Left colon (tissue), 2 donors: Measurements from ENCODE around the gene BCAS1. TPM values are rescaled to one million over a fixed set of nuclear protein-coding genes. Genes with fewer than 3 reads are reported as not detected.
A peak's percentile ranks its signal among the peaks of the same experiment; 100 is the strongest.

Experiments used
- ATAC-seq: fragments of 200-7000 bp; cut with Tn5 transposase; one replicate; pipeline ENCODE4 v1.9.1; 2020; ENCODE audit warnings: mild to moderate bottlenecking, moderate library complexity
- DNase-seq, 2 donors: peaks; one replicate each; pipeline ENCODE4 v3.0.0-alpha.2; 2020
- intact Hi-C, 2 donors: fragments of 100-400 bp; cut with DNase I in 1 of 2; cut with micrococcal nuclease in 1 of 2; formaldehyde crosslinking; loops; one replicate each; pipeline versions ENCODE4 v1.11.2 to v1.14.0; 2022; cut with DNase I, micrococcal nuclease
- total RNA-seq, 2 donors: library from RNA; stranded (reverse); fragmentation: NEBNext Ultra II Directional; extraction: Animal tissue kit (Norgen Biotek cat#: 25700); gene quantifications; one replicate each; pipeline ENCODE4 v1.2.1, GENCODE V29; 2021
- donor health status: DM: no; HTN: no; CAD: no.
- donor health status: DM: yes; HTN: yes; CAD: no.

Gene BCAS1
- total RNA-seq, 2 donors from 2014 or later, result 149 to 152 TPM

DNA sequence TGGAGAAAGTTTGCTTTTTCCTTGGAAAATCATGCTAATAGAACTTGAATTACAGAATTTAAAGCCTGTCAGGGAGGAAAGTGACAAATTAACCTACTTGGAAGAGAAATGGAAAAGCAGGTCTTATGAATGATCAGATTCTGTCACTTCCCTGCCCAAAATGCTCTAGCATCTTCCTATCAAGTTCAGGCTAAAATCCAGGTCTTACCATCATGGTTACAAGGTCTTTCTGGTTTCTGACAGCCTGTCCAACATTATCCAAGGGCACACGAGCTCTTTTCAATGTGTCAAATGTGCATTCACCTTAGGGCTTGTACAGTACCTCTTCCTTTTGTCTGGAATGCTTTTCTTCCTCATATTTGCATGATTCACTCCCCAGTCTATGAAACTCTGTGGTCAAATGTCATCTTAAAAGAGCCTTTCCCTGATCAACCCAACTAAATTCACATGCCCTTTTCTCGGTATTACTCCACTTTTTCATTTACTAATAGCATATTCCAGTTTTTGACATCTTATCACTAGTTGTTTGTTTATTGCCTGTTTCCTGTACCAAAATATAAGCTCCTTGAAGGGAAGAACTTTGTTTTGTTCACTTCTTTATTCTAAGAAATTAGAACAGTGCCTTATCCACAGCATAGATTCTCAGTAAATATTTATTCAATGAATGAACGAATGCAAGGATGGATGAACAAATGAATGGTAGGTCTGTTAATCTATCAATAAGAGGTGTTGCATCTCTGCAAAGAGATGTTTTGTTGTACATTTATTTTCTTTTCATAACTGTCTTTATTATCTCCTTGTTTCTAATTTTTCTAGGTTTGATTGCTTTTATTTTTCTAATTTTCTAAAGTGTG, 139.5 kb downstream of the BCAS1 start:
- intact Hi-C loops, result no loop called here
- ATAC-seq (no peak), DNase-seq (no peak)

DNA sequence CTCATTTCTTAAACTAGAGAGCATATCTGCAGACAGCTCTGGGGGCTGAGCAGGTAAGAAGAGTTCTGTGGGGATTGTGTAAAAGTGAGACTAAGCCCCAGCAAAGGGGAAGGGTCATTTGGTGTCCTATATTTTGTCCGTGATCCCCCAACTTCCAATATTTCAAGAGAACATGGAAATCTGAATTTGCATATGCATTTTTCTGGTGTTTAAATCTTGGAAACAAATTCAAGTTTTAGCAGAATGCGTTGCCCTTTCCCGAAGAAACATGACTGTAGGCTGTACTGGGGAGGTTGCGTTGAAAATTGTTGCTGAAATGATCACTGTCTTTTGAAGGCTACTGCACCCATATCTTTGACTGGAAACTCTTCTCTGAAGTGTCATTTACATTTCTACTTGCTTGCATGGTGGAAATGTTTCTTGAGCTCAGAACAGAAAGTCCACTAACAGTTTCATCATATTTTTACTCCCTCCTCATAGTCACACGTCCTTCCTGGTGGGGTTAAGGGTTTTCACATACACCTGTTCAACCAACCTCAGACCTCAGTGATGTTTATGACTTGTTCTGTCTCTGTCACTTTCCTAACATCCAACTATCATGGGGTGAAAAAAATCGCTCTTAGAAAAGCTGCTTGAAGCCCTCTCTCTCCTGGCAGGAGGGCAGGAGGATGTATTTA, 140.3 kb downstream of the BCAS1 start:
- intact Hi-C loops, result no loop called here
- ATAC-seq (no peak), DNase-seq (no peak)

DNA sequence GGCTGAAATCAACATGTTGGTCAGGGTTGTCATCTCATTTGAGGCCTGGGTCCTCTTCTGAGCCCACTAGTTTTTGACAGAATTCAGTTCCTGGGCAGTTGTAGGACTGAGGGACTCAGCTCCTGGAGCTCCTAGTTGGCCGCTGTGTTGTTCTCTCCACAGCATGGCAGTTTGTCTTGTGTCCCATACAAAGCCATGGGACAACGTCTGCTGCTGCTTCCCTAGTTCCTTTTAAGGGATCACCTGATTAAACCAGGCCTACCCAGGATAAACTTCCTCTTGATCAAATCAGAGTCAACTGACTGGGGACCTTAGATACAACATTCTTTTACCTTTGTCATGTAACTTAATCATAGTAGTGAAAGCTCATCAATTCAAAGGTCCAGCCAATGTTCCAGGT, 141.0 kb downstream of the BCAS1 start:
- intact Hi-C loops, result no loop called here

DNA sequence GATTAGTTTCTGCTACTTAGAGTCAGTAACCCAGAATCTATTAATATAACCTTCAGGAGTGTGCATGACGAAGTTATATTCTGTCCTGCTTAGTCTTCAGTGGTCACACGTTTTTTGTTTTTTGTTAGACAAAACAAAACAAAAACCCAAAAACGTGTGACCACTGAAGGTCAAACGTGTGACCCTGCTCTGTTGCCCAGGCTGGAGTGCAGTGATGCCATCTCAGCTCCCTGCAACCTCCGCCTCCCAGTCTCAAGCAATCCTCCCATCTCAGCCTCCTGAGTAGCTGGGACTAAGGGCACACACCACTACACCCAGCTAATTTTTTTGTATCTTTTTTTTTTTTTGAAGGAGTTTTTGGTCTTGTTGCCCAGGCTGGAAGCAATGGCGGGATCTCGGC, 142.4 kb downstream of the BCAS1 start:
- DNase-seq (no peak), ATAC-seq (no peak)
- intact Hi-C loops, result no loop called here

More for the DNA sequence above, 141.0 kb downstream of the BCAS1 start:
- DNase-seq (no peak), ATAC-seq (no peak)

DNA sequence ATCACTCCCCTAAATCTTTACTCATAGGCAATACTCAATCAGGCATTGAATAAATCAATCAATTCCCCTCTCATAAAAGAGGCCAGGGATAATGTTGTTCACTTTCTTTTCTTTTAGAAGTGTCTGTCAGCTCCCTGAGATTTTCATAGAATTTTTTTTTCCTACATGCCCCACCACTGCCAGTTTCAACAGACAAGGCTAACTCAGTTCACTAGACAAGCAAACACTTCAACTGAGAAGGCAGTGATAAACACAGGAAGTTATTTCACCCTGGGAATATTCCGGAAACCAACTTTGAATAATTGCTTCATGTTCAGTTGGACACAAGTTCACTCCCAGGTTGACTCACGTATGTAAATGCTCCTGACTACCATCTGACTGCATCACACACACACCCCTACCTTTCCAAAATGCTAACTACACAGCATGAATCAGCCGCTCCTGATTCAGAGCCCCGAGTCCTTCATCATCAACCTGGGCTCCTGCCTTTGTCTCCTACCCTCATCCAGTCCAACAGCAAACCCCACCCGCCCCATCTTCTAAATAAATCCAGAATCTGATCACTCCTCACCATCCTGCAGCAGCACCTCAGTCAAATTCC, 143.9 kb downstream of the BCAS1 start:
- intact Hi-C loops, result no loop called here
- DNase-seq (no peak), ATAC-seq (peak; percentile 83)

DNA sequence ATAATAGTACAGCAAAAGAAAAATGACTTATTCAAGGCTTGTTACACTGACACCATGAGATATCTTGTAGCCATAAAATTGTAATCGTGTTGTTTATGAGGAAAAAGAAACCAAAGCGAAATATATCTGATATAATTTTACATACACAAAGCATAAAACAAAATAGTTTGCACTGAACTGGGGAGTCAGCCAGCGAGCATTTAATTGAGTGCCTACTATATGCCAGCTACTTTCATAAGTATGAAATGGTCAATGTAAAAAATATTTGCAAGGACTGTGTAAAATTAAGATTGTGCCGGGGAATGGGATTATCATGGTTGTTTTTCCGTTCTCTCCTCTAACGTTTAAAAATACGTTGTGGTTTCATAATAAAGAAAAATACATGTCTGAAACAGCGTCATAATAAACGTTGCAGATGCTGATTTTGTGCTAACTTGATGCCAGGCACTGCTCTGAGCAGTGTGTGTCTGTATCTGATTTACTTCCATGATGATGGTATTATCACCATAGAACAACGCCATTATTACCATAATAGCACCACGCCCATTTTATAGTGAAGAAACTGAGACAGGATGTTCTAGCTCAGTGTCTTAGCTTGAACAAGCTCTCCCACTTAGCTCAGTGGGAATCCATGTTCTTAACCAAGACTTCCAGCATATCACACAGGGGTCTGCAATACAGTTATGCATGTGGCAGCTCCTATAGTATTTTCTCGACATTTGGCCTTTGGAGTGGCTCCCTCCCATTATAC, 144.6 kb downstream of the BCAS1 start:
- DNase-seq (no peak), ATAC-seq (no peak)
- intact Hi-C loops, result no loop called here

DNA sequence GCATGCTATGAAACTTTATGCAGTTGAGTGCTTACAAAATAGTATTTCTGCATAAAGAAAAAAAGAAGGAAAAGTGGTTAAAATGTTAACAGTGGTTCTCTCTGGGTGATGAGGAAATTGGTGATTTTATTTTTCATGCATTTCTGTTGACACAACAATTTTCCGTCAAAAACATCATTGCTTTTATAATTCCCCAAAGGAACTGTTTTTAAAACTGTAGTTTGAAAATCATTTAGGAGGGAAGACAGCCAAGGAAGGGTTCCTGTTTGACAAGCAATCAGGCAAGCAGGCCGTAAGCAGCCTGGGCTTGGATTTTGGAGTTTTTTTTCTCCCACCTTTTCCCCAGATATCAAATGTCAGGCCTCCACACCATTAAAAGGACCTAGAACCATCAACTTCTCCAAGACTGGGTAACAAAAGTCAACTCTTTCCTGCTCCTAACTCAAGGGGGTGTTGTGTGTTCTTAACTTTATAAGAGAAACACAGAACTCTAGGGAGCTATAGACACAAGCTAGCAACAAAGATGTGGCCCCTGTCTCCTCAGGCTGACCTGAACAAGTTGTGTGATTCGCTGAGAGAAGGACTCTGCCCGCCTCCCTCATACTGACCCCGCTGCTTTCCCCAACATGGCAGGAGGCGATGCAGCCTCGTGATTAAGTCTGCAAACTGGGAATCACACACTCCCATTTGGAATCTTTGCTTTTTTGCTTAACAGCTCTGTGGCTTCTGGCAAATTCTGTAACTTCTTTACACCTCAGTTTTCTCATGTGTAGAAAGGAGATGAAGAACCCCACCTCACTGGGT, 146.6 kb downstream of the BCAS1 start:
- intact Hi-C loops, result no loop called here
- no peak for ATAC-seq
- no peak for DNase-seq

DNA sequence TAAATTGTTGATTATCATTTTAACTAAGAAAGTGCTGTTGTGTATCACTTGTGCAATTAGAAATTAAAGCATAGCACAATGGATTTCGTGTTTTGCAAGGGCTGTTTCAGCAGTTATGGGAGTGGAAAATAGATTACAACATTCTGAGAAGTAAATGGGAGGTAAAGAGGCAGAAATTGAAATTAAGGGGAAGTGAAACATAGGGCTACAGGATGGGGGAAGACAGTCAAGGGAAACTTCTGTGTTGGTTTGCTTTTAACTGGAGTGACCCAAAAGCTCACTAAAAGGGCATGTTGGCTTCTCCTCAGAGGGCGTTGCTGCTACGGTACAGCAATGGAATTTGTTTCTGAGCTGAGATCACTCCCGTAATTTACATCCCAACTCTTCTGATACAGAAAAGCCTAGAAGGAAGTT, 147.5 kb downstream of the BCAS1 start:
- peak; percentile 74 for ATAC-seq
- intact Hi-C loops, result no loop called here
- DNase-seq, result no peak

DNA sequence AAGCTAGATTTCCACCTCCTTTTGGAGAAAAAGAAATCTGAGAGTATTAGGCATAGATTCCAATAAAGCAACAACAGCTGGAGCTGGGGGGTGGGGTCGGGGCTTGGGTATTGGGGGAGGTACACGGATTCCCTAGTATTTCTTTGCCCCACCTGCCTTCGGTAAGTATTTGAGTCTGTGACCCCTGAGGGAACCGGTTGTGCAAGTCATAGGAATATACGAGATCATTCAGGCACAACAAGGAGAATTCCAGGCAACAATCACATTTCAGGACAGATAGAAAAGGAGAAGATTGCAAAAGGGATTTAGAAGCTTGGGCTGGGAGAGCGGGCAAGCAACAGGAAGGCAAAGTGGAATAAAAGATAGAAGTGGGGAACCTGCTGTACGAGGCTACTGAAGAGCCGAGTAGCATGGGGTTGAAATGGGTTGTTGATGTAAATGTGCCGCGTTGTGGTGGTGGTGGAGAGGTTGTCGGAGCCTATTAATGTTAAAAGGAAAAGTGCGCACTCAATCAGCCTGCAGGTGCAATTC, 148.9 kb downstream of the BCAS1 start:
- ATAC-seq (no peak), DNase-seq (no peak)
- intact Hi-C loops, result no loop called here

DNA sequence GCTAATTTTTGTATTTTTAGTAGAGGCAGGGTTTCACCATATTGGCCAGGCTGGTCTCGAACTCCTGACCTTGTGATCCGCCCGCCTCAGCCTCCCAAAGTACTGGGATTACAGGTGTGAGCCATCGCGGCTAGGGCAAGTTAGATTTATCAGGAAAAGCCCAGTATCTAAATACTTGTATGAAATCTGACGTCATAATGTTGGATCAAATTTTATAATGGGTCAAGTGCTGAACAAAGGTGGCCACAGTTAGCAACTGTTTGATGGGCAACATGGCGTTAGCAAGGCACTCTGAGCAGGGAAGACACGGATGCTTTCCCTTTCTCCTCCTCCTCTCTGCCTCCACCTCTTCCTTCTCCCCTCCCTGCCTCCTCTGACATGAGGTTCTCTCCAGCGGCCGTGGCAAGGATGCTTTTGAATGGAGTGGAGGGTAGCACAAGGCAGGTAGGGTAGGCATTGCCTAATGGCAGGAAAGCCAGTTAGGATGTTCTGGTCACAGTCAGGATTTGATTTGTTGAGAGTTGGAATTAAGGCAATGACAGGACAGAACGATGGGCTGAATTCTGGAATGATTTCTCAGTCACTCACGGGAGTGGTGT, 149.6 kb downstream of the BCAS1 start:
- no peak for DNase-seq
- intact Hi-C loops, result no loop called here
- no peak for ATAC-seq

DNA sequence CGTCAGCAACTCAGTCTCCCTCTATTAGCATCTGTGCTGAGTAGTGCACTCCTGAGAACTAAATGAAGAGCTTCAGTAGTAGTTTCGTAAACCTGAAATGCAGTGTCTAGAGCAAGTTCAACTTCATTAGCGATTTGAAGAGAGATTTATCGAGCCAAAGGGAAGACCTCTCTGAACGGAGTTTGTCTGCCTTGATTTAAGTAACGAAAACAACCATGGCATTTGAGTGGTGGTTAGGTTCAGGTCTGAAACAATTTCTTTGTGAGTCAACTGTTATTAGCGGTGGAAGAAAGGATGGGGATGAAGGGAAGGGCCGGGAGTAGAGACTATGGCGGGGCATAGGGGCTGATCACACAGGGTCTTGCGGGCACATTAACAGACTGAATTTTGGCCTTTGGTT, 150.5 kb downstream of the BCAS1 start:
- DNase-seq, result no peak
- intact Hi-C loops, result no loop called here
- no peak for ATAC-seq

DNA sequence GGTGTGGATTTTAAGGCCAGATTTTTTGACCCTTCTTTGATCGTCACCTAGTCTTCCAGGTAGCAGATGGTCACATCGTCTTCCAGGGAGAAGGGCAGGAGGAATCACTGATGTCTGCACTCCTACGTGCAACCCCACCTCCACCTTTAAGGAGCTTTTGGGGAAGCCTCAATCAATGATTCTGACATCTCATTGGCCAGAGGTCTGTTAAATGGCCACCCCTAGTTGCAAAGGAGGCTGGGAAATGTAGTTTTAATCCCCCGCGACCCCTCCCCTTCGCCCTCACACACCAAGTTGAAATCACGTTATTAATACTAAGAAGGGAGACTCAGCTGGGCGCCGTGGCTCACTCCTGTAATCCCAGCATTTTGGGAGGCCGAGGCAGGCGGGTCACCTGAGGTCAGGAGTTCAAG, 151.4 kb downstream of the BCAS1 start:
- DNase-seq (no peak), ATAC-seq (no peak)
- intact Hi-C loops, result no loop called here

DNA sequence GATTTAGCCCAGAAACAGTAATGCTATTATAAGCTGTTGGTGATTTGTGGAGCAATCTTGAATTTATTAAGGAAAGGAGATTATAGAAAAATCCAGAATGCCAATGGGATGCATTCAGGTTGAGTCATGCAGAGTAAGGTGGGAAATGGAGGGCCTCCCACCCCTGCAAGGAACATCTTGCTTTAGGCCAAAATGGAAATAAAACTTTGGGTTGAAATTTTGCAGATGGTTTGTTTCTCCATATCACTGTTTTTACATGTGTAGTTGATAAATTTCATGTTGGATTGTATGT, 152.4 kb downstream of the BCAS1 start:
- ATAC-seq, result no peak
- intact Hi-C loops, result no loop called here
- DNase-seq, result no peak

DNA sequence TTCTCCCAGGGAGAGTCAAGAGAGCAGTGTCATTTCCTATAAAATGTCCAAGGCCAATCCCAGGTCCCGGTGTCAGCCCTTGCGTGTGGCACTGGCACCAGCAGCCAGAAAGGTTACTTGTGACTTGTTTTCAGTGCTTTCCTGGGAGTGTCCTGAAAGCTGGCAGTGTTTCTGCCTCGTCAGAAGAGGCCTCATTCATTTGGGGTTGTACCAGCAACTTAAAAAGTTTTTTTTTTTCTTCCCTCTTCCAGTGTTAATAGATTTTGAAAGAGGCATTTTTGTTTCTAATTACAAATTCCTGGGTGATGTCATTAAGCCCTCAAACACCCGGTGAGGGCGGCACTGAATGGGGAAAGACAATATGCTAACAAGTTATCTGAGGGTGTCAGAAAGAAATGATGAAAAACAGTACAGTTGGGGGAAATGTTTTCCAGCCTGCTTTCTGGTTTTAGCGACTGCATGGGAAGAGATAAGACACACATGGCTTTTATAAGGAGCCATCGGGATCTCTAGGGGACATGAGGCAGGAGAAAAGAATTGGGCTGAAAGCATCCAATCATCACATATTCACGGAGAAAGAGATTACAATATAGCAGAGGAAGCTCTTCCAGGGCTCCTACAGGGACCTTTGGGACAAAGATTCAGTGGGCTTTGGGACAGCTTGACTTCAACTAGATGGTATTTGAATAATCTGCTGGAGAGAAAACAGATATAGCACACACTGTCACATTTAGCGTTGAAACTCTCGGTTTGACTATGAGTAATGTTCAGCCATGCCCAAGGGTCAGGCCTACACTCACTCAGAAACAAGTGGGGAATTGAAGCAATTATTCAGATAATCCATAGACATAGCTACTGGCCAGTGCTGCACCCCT, 153.0 kb downstream of the BCAS1 start:
- ATAC-seq, result peak; percentile 60

DNA sequence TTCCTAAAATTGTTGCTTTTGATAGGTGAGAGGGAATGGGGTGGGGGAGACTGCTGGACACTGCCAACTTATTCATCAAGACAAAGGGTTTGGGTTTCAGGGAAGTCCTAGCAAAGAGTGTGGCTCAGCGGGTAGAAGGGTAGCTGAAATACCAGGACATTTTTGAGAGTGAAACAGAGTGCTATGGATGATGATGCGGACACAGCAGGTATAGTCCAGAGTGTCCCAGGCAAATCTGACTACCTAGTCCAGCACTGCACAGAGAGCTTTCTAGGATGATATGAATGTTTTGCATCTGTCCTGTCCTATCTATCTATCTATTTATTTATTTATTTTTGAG, 154.3 kb downstream of the BCAS1 start:
- DNase-seq (no peak), ATAC-seq (peak; percentile 27)
- intact Hi-C loops, result loop anchor here in 1 of 2 donors (2.0 kb wide), 1 partner anchor 337 kb away; no protein-coding TSS in a partner anchor

More for the DNA sequence above, 153.0 kb downstream of the BCAS1 start:
- intact Hi-C loops, result loop anchor here in 1 of 2 donors (2.0 kb wide), 1 partner anchor 339 kb away; no protein-coding TSS in a partner anchor
- peak; percentile 57 to 70 for DNase-seq

DNA sequence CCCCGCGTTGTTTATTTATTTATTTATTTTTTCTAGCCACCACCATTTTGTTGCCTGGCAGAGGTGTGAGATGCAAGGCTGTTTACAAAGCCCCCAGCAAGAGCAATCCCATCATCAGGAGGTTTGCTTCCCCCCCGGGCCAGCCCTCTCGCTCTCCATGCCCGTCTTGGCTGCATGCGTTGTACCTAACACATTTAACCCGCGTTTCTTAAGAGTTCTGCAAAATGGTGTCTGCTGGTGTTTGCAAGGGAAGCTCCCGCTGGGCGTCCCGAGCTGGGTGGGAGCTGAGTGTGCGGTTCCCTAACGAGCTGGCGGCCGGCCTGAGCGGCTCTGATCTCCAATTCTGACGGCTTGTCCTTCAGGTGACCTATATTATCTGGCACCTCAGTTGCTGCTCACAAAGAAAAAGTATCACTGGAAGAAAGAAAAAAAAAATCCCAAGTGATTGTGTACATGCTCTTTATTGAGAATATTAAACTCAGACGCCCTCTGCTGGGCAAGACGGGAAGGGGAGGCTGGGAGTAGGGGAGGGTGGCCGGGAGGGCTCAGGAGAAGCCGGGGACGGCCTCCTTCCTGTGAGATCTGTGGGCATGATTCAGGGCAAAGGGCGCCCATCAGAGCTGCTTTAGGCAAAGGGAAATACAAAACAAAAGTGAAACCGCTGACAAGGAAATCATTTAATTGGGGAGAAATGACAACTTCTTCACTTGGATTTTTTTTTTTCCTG, 154.8 kb downstream of the BCAS1 start:
- ATAC-seq (peak; percentile 93), DNase-seq (peak; percentile 97 to 99)
- intact Hi-C loops, result loop anchor here in 1 of 2 donors (2.0 kb wide), 1 partner anchor 337 kb away; no protein-coding TSS in a partner anchor
